HG03159 (cell line): ENCODE data around the gene REM1.
"Not testable (repeated sequence)": the region's sequence is repeated elsewhere in the genome, so short reads cannot be mapped to it uniquely, and the experiment has no call there.

ENCODE experiments used
- ATAC-seq: cut with Tn5 transposase; IDR thresholded peaks from one replicate; pipeline ENCODE4 v1.9.1; 2021; ENCODE audit warnings: mild to moderate bottlenecking, moderate library complexity; ENCODE audit not compliant: unreplicated experiment

Gene REM1

DNA sequence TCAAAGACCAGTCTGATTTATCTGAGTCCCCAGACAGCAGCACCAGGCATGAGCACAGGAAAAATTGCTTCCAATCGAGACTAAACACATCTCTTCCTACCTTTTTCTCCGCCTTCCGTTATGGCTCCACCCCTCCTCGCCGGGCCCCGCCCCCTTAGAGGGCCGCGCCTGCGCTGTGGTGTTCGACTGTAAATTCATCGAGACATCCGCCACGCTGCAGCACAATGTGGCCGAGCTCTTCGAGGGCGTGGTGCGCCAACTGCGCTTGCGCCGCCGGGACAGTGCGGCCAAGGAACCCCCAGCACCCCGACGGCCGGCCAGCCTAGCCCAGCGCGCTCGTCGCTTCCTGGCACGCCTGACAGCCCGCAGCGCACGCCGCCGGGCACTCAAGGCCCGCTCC is 8.9 kb downstream of the REM1 start:
- ATAC-seq: no peak

DNA sequence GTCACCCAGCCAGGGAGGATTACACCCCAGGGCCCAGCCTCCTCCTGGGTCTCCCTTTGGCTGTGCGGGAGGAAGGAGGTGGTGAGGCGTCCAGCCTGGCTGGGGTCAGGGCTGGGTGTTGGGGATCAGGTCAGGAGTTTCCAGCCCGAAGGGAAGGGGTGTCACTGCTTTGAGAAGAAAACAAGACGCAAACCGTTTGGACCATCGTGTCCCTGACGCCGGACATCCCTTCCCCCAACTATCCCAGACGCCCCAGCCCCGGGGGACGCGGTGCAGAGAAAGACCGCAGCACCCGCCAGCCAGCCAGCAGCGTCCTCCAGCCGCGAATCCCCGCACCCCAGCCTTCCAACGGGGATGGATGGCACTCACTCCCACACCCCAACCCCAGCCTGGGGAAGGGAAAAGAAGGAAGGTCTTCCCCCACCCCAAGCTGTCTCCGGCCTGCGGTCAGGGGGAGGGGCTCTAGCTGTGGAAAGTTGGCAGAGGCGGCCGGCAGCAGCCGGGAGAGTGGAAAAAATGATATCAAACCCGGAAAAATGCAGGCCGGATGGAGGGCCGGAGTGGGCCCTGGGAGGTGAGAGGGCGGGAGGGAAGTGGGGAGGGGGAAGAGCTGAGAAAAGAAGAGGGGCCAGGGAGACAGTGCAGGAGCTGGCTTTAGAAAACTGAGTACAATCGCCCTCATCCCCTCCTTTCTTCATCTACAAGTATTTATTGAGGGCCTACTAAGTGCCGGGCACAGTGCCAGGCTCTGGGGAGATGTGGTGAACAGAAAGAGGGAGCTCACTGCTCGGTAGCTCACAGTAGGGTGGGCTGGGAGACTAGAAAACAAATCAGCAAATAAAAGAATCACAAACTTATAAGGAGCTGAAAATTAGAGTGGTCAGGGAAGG is 10.6 kb downstream of the REM1 start:
- ATAC-seq: no peak

DNA sequence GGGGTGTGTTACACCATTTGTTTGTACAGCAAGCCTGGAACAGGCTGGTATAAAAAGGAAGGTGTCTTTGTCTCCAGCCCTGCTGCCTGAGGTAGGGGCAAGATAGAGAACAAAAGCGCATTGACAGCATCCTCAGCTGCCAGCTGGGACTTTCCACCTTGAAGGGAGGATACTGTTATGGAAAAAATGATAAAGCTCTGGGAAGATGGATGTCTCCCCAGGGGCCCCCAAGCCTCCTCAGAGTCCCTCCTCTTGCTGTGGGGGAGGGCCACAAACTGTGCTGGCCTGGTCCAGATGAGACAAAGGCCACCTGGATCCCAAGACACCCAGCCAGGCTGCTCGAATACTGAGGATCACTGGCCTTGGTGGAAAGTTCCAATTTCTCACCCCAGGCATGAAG is 13.0 kb downstream of the REM1 start:
- ATAC-seq: no peak

DNA sequence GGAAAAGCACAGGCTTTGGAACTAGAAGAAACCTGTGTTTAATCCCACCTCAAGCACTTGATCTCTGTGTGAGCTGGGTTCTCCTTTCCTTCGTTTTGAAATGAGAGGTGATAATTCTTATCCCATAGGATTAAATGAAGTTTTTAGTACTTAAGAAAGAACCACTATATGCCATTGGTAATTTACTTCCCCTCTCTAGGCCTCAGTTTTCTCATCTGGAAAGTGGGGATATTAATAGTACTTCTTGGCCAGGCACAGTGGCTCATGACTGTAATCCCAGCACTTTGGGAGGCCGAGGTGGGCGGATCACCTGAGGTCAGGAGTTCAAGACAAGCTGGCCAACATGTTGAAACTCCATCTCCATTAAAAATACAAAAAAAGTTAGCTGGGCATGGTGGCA is 14.1 kb downstream of the REM1 start:
- no peak for ATAC-seq

DNA sequence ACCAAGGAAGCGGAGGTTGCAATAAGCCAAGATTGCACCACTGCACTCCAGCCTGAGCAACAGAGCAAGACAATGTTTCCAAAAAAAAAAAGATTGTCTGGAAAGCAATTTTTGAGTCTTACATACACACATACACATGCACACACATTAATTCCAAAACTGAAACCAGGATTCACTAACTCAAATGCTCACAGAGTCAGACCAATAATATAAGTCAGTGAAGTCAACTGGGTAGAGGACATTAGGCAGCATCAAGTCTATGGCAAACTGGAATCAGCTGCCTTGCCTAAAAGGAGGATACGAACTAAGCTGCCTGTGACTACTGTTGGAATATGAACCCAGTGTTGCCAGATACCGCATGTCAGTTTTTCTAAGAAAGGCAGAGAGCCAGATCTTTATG is 15.7 kb downstream of the REM1 start:
- no peak for ATAC-seq

DNA sequence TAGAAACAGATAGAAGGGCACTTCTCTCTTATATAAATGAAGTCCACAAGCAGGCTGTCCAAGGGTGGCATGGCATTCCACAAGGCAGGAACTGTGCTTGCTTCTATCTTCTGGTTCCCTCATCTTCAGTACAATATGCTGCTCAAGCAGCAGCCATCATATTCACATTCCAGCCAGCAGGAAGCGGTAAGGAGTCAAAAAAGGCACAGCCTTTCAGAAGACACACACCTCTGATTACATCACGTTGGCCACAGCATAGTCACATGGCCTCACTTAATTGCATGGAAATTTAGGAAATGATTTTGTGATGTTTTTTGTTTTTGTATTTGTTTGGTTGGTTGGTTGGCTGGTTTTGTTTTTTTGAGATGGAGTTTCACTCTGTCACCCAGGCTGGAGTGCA is 19.0 kb downstream of the REM1 start:
- no peak for ATAC-seq

DNA sequence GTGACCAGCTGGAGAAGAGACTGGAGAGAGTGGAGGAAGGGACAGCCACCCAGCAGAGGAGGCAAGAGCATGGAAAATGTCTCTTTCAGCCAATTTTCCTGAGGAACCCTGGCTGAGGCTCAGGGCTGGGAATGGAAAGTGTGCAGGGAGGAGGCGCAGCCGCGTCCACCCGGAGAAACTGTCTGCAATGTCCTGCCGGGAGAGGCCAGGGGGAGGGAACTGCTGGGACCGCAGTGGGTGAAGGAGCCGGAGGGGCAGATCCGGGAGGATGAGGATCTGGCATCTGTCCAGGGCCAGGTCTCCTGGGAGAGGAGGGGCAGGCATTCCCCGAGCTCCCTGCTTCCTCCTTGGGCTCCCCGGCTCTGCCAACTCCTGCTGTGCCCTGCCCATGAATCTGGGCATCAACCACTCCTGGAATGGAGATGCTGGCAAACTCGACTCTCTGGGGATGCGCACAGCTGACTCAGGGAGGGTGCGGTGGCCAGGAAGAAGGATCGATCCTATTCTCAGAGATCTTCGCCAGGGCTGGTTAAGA is 21.7 kb downstream of the REM1 start:
- no peak for ATAC-seq

DNA sequence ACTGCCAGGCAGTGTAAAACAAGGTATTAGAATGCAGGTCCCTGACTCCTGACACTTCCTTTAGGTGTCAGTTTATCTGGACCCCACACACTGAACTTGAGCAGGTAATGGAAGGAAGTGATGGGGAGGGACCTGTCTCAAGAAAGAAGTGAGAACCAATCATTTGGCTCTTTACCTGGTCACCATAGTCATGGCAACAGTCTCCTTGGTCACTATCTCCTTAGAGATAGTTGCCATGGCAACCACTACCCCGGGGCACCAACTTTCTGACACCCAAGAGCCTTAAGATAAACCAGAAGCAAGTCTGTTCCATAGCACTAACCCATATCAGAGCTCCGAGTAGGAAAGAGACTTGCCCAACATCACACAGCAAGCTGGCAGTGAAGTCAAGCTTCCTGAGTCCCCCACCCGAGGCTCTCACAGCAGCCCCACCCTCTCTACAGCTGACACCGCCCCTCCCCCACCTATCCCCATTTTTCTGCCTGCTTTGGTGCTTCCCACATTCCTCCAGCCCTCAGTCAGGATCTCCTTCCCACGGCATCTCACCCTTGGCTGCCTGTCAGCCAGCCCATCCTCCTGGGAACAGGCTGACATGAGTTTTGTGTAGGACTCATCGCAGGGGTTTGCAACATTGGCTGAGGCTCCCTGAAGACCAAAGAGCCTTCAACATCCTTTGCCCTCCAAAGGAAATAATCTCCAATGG is 22.9 kb downstream of the REM1 start:
- no peak for ATAC-seq

DNA sequence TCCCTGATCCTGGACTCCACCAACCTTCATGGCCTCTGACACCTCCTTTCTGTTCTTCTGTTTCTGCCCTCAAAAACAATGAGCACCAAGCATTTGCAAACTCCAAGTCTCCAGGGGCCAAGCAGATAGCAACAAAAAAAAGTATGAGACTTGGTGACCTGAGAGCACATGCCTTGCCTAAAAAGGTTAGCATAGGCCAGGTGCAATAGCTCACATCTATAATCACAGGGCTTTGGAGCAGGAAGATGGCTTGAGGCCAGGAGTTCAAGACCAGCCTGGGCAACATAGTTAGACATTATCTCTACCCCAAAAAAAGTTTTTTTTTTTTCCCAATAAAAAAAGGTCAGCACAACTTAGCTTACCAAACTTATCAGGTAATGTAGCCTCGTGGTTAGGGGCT is 25.4 kb downstream of the REM1 start:
- ATAC-seq: no peak

DNA sequence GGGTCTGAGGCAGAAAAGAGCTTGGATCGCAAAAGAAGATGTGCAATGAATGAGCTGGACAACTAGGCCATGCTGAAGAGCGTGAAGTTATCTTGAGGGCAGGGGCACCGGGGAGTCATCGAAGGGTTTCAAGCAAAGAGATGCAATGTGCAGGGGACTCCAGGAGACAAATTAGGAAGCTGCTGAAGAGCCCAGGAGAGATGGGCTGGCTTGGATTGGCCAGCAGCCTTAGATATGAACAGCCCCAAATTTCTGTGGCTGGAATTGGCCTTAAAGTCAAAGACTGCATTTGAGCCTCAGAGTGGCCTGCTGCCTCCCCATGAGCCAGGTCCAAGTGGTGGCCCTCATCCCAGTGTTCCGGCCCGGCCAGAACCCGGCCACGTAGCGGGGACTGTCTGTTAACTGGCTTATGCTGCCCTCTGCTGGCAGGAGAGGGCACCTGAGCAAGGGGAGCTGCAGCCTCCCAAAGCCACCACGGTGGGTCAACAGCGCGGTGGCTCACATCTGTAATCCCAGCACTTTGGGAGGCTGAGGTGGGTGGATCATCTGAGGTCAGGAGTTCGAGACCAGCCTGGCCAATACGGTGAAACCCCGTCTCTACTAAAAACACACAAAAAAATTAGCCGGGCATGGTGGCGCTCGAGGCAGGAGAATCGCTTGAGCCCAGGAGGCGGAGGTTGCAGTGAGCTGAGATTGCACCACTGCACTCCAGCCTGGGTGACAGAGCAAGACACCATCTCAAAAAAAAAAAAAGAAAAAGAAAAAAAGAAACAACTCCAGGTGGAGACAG is 28.0 kb downstream of the REM1 start:
- peak; percentile 96 for ATAC-seq

DNA sequence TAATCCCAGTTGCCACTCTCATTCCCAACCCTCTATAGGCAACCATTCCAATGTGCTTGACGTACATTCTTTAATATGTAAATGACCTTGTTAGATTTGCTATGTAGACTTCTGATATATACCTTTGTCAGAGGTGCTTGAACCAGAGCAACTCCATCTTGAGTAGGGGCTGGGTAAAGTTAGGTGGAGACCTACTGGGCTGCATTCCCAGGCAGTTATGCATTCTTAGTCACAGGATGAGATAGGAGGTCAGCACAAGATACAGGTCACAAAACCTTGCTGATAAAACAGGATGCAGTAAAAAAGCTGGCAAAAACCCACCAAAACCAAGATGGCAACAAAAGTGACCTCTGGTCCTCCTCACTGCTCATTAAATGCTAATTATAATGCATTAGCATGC is 30.8 kb downstream of the REM1 start:
- no peak for ATAC-seq

DNA sequence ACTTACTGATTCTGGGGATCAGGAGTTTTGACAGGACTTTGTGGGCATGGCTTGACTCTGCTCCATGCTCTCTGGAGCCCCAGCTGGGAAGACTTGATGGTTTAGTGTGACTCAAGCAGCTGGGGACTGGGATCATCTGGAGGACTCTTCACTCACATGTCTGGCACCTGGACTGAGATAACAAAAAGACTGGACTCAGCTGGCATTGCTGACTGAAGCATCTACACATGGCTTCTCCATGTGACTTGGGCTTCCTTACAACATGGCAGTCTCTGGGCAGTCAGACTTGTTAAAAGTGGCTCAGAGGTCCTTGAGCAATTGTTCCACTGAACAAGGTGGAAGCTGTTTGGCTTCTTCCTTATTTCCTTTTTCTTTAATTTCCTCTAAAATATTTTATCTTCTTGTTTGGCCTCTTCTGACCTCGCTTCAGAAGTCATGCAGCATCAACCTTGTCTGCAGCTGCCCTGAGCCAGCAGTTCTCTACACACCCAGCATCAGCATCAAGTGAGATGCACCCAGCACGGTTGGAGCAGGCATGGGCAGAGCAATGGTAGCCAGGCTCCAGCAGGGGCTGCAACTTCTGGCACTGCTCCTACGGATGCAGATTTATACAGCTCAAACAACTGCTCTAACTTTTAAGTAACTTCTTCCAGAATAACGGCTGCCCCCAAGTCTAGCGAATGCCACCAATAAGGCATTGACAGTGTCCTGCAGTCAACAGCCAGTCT is 33.6 kb downstream of the REM1 start:
- no peak for ATAC-seq

DNA sequence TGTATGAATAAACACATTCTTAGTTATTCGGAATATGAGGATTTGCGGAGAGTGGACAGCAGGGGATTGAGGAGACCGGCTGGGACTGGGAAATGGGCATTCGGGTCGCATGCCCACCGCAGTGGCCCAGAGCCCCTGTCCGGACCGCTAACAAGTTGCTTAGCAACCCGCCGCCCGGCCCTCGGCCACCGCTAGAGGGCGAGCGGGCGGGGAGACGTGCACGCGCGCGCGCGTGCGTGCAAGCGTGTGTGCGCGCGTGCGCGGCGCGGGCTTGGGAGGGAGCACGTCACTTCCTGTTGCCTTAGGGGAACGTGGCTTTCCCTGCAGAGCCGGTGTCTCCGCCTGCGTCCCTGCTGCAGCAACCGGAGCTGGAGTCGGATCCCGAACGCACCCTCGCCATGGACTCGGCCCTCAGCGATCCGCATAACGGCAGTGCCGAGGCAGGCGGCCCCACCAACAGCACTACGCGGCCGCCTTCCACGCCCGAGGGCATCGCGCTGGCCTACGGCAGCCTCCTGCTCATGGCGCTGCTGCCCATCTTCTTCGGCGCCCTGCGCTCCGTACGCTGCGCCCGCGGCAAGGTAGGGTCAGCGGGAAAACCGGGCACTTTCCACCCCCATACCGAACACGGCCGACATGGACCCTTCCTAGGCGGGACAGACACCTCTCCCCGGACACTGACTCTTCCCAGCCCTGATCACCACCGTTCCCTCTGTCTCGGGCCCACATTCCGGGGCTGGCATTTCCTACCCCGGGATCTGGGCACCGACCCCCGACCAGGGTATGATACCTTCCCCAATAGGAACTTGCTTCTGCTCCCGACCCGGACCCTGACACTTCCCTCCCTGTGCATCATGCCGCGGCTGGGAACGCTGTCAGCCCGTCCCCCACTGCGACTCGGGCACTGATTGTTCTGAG is 39.3 kb downstream of the REM1 start, which contains the start of gene HM13:
HM13 (plus strand) TSS at position 289 of the 918 bp plus-strand sequence; CDS start at position 399, 110 bp downstream.
- ATAC-seq: peak; percentile 84

DNA sequence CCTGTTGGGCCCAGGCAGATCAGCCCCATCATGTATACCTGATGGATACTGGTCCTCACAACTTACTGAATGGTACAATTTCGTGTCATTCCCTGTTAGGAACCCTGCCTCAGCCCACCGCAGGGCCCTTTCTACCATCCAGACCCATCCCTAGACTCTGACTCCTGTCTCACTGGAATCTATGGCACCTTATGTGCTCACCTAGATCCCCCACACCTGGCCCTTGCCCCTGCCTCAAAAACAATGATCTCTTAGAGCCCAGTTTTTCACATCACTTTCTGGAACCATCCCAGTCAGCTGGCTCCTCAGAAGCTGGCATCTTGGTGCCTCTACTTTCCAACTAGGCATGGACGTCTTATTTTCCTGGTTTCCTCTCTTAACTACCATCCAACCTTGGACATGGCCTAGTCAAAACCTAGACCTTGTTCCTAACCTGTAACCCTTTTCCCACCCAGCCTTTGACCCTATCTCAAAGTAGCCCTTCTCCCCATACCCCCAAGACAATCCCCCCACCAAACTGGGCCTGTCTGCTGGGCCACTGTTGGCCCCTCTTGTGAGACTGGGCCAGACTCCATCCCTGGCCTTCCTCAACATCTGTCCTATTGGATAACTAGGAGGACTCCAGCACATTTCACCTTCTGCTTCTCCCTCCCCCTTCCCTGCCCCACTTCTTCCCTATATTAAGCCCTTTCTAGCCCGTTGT is 40.1 kb downstream of the REM1 start:
- no peak for ATAC-seq

DNA sequence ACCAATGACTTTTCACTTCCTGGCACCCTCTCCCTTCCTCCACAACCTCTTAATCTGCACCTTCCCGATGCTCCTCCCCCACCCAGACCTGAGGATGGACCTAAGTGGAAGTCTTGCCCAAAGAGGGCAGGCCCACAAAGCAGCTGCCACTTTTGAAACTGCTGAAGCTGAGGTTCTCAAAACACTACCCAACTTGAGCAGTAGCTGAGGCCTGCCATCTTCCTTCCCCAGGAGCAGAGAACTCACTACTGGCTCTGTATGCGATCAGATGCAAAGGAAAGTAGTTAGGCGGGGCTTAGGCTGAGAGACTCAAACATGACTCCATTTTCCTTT is 40.7 kb downstream of the REM1 start:
- no peak for ATAC-seq

DNA sequence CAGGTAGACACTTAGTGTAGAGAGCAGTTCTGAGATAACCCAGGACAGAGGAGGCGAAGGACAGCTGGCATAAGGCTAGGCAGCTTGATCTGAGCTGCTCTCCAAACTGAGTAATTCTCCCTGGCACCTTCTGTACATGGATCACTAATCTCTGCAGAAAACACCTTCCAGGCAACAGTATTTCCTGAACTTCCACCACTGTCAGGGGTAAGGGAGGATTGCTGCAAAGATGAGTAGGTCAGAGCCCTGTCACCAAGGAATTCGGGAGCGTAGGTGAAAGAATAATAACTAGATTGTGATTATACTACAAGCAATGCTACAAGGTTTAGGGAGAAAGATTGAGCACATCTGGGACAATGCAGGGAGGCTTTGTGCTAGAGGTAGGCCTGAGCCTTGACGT is 41.1 kb downstream of the REM1 start:
- no peak for ATAC-seq

DNA sequence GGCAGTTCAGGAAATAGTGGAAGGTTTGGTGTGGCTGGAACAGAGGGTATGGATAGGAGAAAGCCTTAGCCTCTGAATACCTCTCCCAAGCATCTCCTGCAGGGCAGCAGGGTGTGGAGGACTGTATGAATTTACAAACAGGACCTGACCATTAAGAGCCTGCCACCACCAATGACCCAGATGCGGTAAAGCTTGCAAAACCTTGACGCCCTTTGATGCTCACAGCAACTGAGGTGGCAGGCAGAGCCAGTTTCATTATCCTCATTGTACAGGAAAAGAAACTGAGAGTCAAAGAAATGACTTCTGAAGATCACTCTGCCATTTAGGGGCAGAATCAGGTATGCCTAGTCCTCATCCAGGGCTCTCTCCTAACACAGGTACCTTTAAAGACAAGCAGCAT is 41.6 kb downstream of the REM1 start:
- no peak for ATAC-seq

DNA sequence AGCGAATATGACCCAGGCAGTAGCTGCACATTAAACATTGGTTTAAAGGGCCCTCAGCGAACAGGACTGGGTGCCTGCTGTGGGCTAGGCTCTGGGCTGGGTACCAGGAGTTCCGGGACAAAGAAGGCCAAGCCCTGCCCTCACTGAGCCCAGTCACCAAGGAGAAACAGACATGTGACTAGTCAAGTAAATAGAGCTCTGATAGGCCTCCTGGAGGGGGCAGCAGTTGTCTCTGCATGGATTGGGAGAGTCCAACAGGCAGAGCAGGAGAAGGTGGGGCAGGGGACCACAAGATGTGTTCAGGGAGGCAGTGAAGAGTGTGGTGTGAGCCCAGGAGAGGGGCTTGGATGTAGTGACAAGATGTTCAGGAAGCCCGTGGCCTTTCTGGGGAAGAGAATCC is 42.3 kb downstream of the REM1 start:
- no peak for ATAC-seq

DNA sequence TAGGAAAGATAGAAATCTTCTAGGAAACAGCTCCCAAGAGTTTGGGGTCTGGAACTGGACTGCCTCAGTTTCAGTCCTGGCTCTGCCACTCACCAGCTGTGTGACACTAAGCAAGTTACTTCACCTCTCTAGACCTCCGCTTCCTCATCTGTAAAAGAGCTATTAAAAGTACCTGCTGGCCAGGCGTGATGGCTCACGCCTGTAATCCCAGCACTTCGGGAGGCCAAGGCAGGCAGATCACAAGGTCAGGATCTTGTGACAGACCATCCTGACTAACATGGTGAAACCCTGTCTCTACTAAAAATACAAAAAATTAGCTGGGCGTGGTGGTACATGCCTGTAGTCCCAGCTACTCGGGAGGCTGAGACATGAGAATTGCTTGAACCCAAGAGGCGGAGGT is 46.2 kb downstream of the REM1 start:
- not testable (repeated sequence) for ATAC-seq
